HG03025 (cell line): Measurements from ENCODE around the gene ZNF354C.

Experiments used
- ATAC-seq: cut with Tn5 transposase; IDR thresholded peaks from one replicate; pipeline ENCODE4 v1.9.1; 2021; ENCODE audit warnings: mild to moderate bottlenecking, moderate library complexity; ENCODE audit not compliant: unreplicated experiment, low FRiP score

Gene ZNF354C

GRCh38 chr5:179126506-179126991 lies 66.4 kb downstream of the ZNF354C start:
- ATAC-seq, result no peak

- no peak for ATAC-seq
These were observed 67.2 kb downstream of the ZNF354C start for GRCh38 chr5:179127136-179128040.

GRCh38 chr5:179128041-179128365 lies 67.8 kb downstream of the ZNF354C start:
- no peak for ATAC-seq

- ATAC-seq, result no peak
These were observed 68.8 kb downstream of the ZNF354C start for GRCh38 chr5:179128976-179129375.

- no peak for ATAC-seq
These were observed 69.5 kb downstream of the ZNF354C start for GRCh38 chr5:179129607-179130071.

- no peak for ATAC-seq
These were observed 70.0 kb downstream of the ZNF354C start for GRCh38 chr5:179130101-179130681.

- ATAC-seq, result no peak
These were observed 71.2 kb downstream of the ZNF354C start for GRCh38 chr5:179131321-179131835.

- no peak for ATAC-seq
These were observed 71.9 kb downstream of the ZNF354C start for GRCh38 chr5:179131886-179132585.

- no peak for ATAC-seq
These were observed 72.6 kb downstream of the ZNF354C start for GRCh38 chr5:179132586-179133355.
